Keratinocyte (primary cell): ENCODE measurements around the gene KCND2.

Experiments used
- EZH2 ChIP-seq: IDR thresholded peaks from one replicate; pipeline ENCODE4 v1.6.1; 2012; ENCODE audit warnings: inconsistent platforms, mild to moderate bottlenecking, low read length, moderate library complexity
- TF ChIP-seq, protein P1 (sequence below), 3 experiments: IDR thresholded peaks in 1 of 3; conservative IDR thresholded peaks in 1 of 3; optimal IDR thresholded peaks in 1 of 3; 2 replicates in 2 of 3; 3 replicates in 1 of 3; pipeline versions ENCODE3 to v1.5.1; 2011; ENCODE audit warnings: low read length in 3 of 3, mild to moderate bottlenecking in 3 of 3, moderate library complexity in 2 of 3, control low read depth in 1 of 3, inconsistent platforms in 1 of 3; ENCODE audit not compliant: insufficient read depth in 2 of 3; ENCODE audit errors: extremely low read depth in 1 of 3

DNA sequence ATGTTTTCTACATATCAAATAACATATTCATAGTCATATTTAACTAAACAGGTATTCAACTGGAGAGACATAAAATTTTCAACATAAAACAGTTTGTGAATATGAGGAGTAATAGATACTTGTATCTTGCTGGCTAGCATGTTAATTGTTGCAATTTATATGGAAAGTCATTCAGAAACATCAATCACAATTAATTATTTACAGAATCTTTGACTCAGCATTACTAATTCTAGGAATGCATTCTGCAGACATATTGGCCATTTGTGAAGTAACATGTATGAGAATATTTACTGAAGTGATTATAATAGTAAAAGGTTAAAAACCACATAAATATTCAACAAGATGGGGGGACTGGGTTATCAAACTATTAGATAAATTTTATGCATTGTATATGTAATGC is 381.3 kb downstream of the KCND2 start:
- TF ChIP-seq EZH2: no peak
- TF ChIP-seq, protein P1, sequence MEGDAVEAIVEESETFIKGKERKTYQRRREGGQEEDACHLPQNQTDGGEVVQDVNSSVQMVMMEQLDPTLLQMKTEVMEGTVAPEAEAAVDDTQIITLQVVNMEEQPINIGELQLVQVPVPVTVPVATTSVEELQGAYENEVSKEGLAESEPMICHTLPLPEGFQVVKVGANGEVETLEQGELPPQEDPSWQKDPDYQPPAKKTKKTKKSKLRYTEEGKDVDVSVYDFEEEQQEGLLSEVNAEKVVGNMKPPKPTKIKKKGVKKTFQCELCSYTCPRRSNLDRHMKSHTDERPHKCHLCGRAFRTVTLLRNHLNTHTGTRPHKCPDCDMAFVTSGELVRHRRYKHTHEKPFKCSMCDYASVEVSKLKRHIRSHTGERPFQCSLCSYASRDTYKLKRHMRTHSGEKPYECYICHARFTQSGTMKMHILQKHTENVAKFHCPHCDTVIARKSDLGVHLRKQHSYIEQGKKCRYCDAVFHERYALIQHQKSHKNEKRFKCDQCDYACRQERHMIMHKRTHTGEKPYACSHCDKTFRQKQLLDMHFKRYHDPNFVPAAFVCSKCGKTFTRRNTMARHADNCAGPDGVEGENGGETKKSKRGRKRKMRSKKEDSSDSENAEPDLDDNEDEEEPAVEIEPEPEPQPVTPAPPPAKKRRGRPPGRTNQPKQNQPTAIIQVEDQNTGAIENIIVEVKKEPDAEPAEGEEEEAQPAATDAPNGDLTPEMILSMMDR (optimal IDR thresholded peaks at IDR 0.05 in 1 of 3, IDR thresholded peaks at IDR 0.05 in 1 of 3, conservative IDR thresholded peaks at IDR 0.05 in 1 of 3; ENCODE audit: extremely low read depth in 1 of 3, insufficient read depth in 2 of 3, low read length in 3 of 3): no peak
